Calu3 (cell line): Measurements from ENCODE around the gene CFAP299. TPM values are rescaled to one million over a fixed set of nuclear protein-coding genes. Genes with fewer than 3 reads are reported as not detected.

ENCODE experiments used
- BruUV-seq: library from RNA; stranded (reverse); fragments of 400-500 nt; replicated peaks from 2 replicates; lab custom pipeline; 2021; lab: Mats Ljungman, UMichigan
- CTCF ChIA-PET: fragments of 300-600 bp; sonication (Branson Sonifier 250); formaldehyde crosslinking; loops from one replicate; lab custom pipeline; 2022; ENCODE audit warnings: antibody characterized with exemption; lab: Charles Lee
- DNase-seq: peaks from one replicate; pipeline ENCODE4 v3.0.0; 2022
- H3K27ac Mint-ChIP-seq: one replicate; pipeline ENCODE4 v1.8.0; 2022; ENCODE audit warnings: mixed read lengths; ENCODE audit not compliant: unreplicated experiment
- H3K27me3 Mint-ChIP-seq: one replicate; pipeline ENCODE4 v1.8.0; 2022; ENCODE audit warnings: mixed read lengths; ENCODE audit not compliant: unreplicated experiment
- H3K36me3 Mint-ChIP-seq: one replicate; pipeline ENCODE4 v1.8.0; 2022; ENCODE audit warnings: mild to moderate bottlenecking, moderate library complexity, mixed read lengths; ENCODE audit not compliant: insufficient read depth, unreplicated experiment
- H3K4me1 Mint-ChIP-seq: one replicate; pipeline ENCODE4 v1.8.0; 2022; ENCODE audit warnings: mild to moderate bottlenecking, low read depth, mixed read lengths; ENCODE audit not compliant: unreplicated experiment
- H3K4me3 Mint-ChIP-seq: one replicate; pipeline ENCODE4 v1.8.0; 2022; ENCODE audit warnings: mild to moderate bottlenecking, low read depth, moderate library complexity, mixed read lengths; ENCODE audit not compliant: unreplicated experiment
- H3K9me3 Mint-ChIP-seq: one replicate; pipeline ENCODE4 v1.8.0; 2022; ENCODE audit warnings: low read depth, mixed read lengths; ENCODE audit not compliant: unreplicated experiment
- intact Hi-C: fragments of 100-400 bp; cut with micrococcal nuclease; formaldehyde crosslinking; loops from one replicate; pipeline ENCODE4 v1.10.0; 2022; ENCODE audit not compliant: unreplicated experiment
- total RNA-seq: library from RNA; stranded (reverse); gene quantifications from 2 replicates; pipeline ENCODE4 v1.2.3, GENCODE V29; 2022
- TF ChIP-seq, protein P1 (sequence below): fragments of 200-600 bp; IDR thresholded peaks from one replicate; pipeline ENCODE4 v1.8.0; 2022; ENCODE audit warnings: antibody characterized with exemption; ENCODE audit not compliant: unreplicated experiment

Gene CFAP299
- total RNA-seq, 1 experiment from 2014 or later = not detected

DNA sequence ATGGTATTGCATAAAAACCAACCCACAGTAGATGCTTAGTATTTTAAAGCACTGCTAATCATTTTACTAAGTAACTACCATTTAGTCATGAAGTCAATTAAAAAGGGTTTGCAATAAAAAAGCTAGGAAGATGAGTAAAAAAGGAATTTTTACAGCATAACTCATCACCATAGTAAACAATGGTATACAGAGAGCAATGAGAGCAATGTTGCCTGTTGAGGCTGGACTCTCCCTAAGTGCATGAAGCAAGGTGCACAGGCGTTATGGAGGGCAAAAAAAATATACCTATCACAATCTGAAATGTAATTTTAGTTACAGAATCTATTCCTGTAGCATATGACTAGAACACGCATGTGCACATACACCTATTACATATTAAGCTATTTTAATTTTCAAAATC lies 565.4 kb downstream of the CFAP299 start:
- Mint-ChIP-seq H3K4me1 (no peaks in the 10 kb centered on the region), H3K9me3 (peaks cover 2% of the 10 kb centered on the region), H3K36me3 (no peaks in the 10 kb centered on the region), H3K27me3 (no peaks in the 10 kb centered on the region), H3K27ac (no peak overlapping the region), H3K4me3 (no peak overlapping the region)
- no TSS peak for BruUV-seq
- CTCF ChIA-PET = no interaction called here
- intact Hi-C loops = no loop called here
- DNase-seq = no peak
- TF ChIP-seq, protein P1, sequence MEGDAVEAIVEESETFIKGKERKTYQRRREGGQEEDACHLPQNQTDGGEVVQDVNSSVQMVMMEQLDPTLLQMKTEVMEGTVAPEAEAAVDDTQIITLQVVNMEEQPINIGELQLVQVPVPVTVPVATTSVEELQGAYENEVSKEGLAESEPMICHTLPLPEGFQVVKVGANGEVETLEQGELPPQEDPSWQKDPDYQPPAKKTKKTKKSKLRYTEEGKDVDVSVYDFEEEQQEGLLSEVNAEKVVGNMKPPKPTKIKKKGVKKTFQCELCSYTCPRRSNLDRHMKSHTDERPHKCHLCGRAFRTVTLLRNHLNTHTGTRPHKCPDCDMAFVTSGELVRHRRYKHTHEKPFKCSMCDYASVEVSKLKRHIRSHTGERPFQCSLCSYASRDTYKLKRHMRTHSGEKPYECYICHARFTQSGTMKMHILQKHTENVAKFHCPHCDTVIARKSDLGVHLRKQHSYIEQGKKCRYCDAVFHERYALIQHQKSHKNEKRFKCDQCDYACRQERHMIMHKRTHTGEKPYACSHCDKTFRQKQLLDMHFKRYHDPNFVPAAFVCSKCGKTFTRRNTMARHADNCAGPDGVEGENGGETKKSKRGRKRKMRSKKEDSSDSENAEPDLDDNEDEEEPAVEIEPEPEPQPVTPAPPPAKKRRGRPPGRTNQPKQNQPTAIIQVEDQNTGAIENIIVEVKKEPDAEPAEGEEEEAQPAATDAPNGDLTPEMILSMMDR = no peak

DNA sequence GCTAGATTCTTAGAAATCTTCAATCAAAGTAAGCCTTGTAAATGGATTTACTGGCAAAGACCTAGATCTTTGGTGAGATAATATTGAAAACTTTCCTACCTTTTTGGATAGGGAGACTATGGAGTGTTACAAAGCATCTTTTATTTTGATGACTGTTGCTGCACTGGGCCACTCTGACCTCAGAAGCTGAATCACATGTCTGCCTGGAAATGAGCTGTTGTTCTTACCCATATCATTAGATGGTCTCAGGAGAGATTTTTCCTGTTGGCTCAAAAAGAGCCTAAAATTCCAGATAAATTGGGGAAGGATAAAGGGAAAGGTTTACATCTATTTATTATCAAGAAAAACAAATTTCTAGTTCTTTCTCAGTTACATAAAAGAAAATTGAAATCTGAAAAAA lies 567.5 kb downstream of the CFAP299 start:
- CTCF ChIA-PET = no interaction called here
- H3K27me3 Mint-ChIP-seq = no peaks in the 10 kb centered on the region
- H3K9me3 Mint-ChIP-seq = peaks cover 8% of the 10 kb centered on the region
- TF ChIP-seq, protein P1 = no peak
- BruUV-seq = no TSS peak
- no peaks in the 10 kb centered on the region for H3K36me3 Mint-ChIP-seq
- H3K27ac Mint-ChIP-seq = no peak overlapping the region
- H3K4me3 Mint-ChIP-seq = no peak overlapping the region
- H3K4me1 Mint-ChIP-seq = no peaks in the 10 kb centered on the region
- intact Hi-C loops = no loop called here
- no peak for DNase-seq

DNA sequence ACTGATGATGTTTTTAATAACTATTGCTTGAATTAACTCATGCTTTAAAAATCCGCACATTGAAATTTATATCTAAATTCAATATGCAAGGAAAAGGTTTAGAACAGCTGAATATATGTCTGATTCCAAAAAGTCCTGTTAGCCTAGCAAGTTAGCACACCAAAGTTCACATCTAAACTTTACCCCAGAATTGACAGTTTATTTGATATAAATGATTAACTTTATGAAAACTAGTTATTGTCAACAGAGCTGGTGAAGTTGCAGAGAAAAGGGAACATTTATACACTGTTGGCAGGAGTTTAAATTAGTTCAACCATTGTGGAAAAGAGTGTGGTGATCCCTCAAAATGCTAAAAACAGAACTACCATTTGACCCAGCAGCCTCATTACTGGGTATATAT lies 574.4 kb downstream of the CFAP299 start:
- Mint-ChIP-seq H3K27me3 (no peaks in the 10 kb centered on the region), H3K36me3 (no peaks in the 10 kb centered on the region)

DNA sequence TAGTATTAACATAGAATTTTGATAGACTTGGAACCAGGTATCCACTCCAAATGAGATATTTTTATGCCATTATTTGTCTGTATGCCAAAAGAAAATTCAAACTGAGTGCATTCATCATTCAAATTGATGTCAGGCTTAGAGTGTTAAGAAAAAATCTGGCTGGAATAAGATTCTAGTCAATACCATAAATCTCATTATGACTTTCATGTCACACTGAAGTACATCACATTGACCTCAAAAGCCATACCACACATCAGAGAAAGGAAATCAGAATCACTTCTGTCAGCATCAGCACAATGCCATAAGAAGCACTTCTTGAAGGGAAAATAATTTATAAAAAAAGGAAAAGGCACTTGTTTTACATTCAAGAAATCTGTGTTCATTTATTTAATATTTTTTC lies 575.9 kb downstream of the CFAP299 start:
- intact Hi-C loops = no loop called here
- no peak overlapping the region for H3K4me3 Mint-ChIP-seq
- BruUV-seq = no TSS peak
- H3K9me3 Mint-ChIP-seq = peaks cover 5% of the 10 kb centered on the region
- no peak overlapping the region for H3K27ac Mint-ChIP-seq
- H3K36me3 Mint-ChIP-seq = no peaks in the 10 kb centered on the region
- no peaks in the 10 kb centered on the region for H3K4me1 Mint-ChIP-seq
- CTCF ChIA-PET = no interaction called here
- H3K27me3 Mint-ChIP-seq = no peaks in the 10 kb centered on the region
- no peak for DNase-seq
- TF ChIP-seq, protein P1 = no peak

More for the DNA sequence above, 574.4 kb downstream of the CFAP299 start:
- no peak overlapping the region for H3K4me3 Mint-ChIP-seq
- TF ChIP-seq, protein P1 = no peak
- no peak for DNase-seq
- no peak overlapping the region for H3K27ac Mint-ChIP-seq
- BruUV-seq = no TSS peak
- H3K4me1 Mint-ChIP-seq = no peaks in the 10 kb centered on the region
- CTCF ChIA-PET = no interaction called here
- peaks cover 8% of the 10 kb centered on the region for H3K9me3 Mint-ChIP-seq
- intact Hi-C loops = no loop called here
